CD4-positive, alpha-beta T cell (primary cell): ENCODE data around the gene NAMPT. TPM values are rescaled to one million over a fixed set of nuclear protein-coding genes. Genes with fewer than 3 reads are reported as not detected.

ENCODE experiments used
- ATAC-seq: fragments of 200-7000 bp; cut with Tn5 transposase; one replicate; pipeline ENCODE4 v1.10.0; 2022; ENCODE audit warnings: mild to moderate bottlenecking; ENCODE audit not compliant: poor library complexity
- CTCF ChIA-PET: fragments of 350-600 bp; sonication (Branson Sonifier 250); formaldehyde crosslinking; loops from one replicate; lab custom pipeline; 2021; ENCODE audit warnings: antibody characterized with exemption, inconsistent platforms; lab: Charles Lee
- POLR2A ChIA-PET: fragments of 350-600 bp; sonication (Branson Sonifier 250); formaldehyde crosslinking; loops from one replicate; lab custom pipeline; 2021; ENCODE audit warnings: antibody characterized with exemption, inconsistent platforms; lab: Charles Lee
- DNase-seq, 14 experiments: peaks; one replicate each; pipeline ENCODE4 v3.0.0-alpha.2; 2013 to 2020; ENCODE audit warnings: mixed read lengths in 2 of 14
- H3K27ac ChIP-seq, 2 donors: one replicate each; pipeline versions ENCODE4 v1.5.1 to v1.7.0; 2013; ENCODE audit warnings: low read length in 2 of 2, low read depth in 1 of 2, mild to moderate bottlenecking in 1 of 2
- H3K27me3 ChIP-seq, 2 experiments: 1 replicate in 1 of 2; 2 replicates in 1 of 2; pipeline versions ENCODE4 v1.6.1 to v1.7.0; 2013; ENCODE audit warnings: low read length in 2 of 2, control low read depth in 1 of 2, mild to moderate bottlenecking in 1 of 2, moderate library complexity in 1 of 2; ENCODE audit not compliant: insufficient read depth in 2 of 2, control insufficient read depth in 1 of 2
- H3K36me3 ChIP-seq: one replicate; pipeline ENCODE4 v1.6.1; 2013; ENCODE audit warnings: low read length, control low read depth; ENCODE audit not compliant: insufficient read depth
- H3K4me1 ChIP-seq: one replicate; pipeline ENCODE4 v1.6.1; 2013; ENCODE audit warnings: low read length, control low read depth; ENCODE audit not compliant: insufficient read depth
- H3K4me3 ChIP-seq: one replicate; pipeline ENCODE4 v1.5.1; 2013; ENCODE audit warnings: mild to moderate bottlenecking, low read length, moderate library complexity
- H3K9me3 ChIP-seq, 2 experiments: 1 replicate in 1 of 2; 2 replicates in 1 of 2; pipeline versions ENCODE4 v1.6.1 to v1.7.0; 2013; ENCODE audit warnings: low read length in 2 of 2, mild to moderate bottlenecking in 2 of 2, control low read depth in 1 of 2, moderate library complexity in 1 of 2; ENCODE audit not compliant: control insufficient read depth in 1 of 2, insufficient read depth in 1 of 2
- H3K27ac Mint-ChIP-seq: one replicate; pipeline ENCODE4 v1.8.0; 2020; ENCODE audit warnings: mixed read lengths
- H3K27me3 Mint-ChIP-seq: one replicate; pipeline ENCODE4 v1.8.0; 2021; ENCODE audit warnings: mixed read lengths
- H3K36me3 Mint-ChIP-seq: one replicate; pipeline ENCODE4 v1.8.0; 2021; ENCODE audit warnings: low read depth, mixed read lengths
- H3K4me1 Mint-ChIP-seq: one replicate; pipeline ENCODE4 v1.8.0; 2021; ENCODE audit warnings: low read depth, mixed read lengths
- H3K4me3 Mint-ChIP-seq: one replicate; pipeline ENCODE4 v1.8.0; 2020; ENCODE audit warnings: mild to moderate bottlenecking, mixed read lengths
- H3K9me3 Mint-ChIP-seq: one replicate; pipeline ENCODE4 v1.8.0; 2020; ENCODE audit warnings: mixed read lengths
- intact Hi-C, 2 experiments: fragments of 100-400 bp; cut with DNase I in 1 of 2; cut with micrococcal nuclease in 1 of 2; formaldehyde crosslinking; loops; one replicate each; pipeline versions ENCODE4 v1.15.1 to v1.9.0; 2023 to 2025; cut with DNase I, micrococcal nuclease
- total RNA-seq, 174 experiments: library from RNA in 2 of 174; stranded (reverse) in 2 of 174; gene quantifications; one replicate each; pipeline ENCODE4 v1.2.3 and lab custom pipeline; 2021 to 2026
- TF ChIP-seq, protein P1 (sequence below): fragments of 200-600 bp; IDR thresholded peaks from one replicate; pipeline ENCODE4 v1.8.0; 2022; ENCODE audit warnings: antibody characterized with exemption, mild to moderate bottlenecking

NAMPT gene
- total RNA-seq, 2 experiments from 2014 or later: 154 to 159 TPM

DNA sequence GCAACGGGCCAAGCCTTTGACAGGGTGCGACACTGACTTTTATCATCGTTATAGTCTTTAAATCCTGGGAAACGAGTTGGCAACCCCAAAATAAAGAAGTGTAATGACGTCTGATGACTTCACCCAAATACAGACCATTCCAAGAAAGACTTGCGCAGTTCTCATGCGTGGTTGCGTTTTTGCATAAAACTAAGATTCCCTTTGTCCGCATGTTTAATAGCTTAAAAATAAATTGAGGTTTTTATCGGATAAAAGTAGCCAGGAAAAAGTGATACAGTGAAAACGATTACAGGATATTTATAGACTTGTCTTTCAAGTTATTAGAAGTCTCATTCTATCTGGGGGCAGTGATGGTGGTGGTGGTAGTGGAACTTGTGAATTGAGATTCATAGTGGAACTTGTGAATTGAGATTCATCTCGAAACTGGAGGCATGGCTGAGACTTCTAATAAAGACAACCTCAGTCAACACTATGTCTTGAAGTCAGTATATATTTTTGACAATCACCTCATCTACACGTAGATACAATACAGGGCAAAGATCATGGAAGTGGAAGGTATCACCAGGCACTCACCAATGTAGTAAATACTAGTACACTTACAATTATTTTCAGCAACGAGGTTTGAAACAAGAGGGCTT is 1.2 kb upstream of the NAMPT start:
- TF ChIP-seq, protein P1, sequence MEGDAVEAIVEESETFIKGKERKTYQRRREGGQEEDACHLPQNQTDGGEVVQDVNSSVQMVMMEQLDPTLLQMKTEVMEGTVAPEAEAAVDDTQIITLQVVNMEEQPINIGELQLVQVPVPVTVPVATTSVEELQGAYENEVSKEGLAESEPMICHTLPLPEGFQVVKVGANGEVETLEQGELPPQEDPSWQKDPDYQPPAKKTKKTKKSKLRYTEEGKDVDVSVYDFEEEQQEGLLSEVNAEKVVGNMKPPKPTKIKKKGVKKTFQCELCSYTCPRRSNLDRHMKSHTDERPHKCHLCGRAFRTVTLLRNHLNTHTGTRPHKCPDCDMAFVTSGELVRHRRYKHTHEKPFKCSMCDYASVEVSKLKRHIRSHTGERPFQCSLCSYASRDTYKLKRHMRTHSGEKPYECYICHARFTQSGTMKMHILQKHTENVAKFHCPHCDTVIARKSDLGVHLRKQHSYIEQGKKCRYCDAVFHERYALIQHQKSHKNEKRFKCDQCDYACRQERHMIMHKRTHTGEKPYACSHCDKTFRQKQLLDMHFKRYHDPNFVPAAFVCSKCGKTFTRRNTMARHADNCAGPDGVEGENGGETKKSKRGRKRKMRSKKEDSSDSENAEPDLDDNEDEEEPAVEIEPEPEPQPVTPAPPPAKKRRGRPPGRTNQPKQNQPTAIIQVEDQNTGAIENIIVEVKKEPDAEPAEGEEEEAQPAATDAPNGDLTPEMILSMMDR: no peak
- no peaks in the 10 kb centered on the region for H3K27me3 ChIP-seq
- H3K4me1 Mint-ChIP-seq: peaks cover 35% of the 10 kb centered on the region
- H3K9me3 ChIP-seq: no peaks in the 10 kb centered on the region
- H3K4me1 ChIP-seq: peaks cover 9% of the 10 kb centered on the region
- H3K36me3 Mint-ChIP-seq: peaks cover 12% of the 10 kb centered on the region
- POLR2A ChIA-PET: interaction anchor here (0.7 to 2.3 kb wide), 14 partner anchors 10 to 1272 kb away, joined by 3 to 32 read pairs (median 8); partner anchors contain the start of genes HBP1, KMT2E, RINT1 and SYPL1
- H3K36me3 ChIP-seq: no peaks in the 10 kb centered on the region
- no peaks in the 10 kb centered on the region for H3K27me3 Mint-ChIP-seq
- H3K4me3 ChIP-seq: peak overlapping the region; percentile 75
- DNase-seq: peak in 3 of 14 experiments; percentile 13 to 38 (median 25)
- intact Hi-C loops: loop anchor here (2.0 to 10.0 kb wide), 10 partner anchors 61 to 1459 kb away; partner anchors contain the start of genes ATXN7L1 (in 1 of the 2), CBLL1 (in 1 of the 2), COG5 (in 1 of the 2) and DUS4L (in 1 of the 2)
- H3K27ac ChIP-seq: peak overlapping the region; percentile 81 to 89
- H3K4me3 Mint-ChIP-seq: peak overlapping the region; percentile 99
- no peak for ATAC-seq
- H3K27ac Mint-ChIP-seq: peak overlapping the region; percentile 94
- H3K9me3 Mint-ChIP-seq: no peaks in the 10 kb centered on the region
- CTCF ChIA-PET: no interaction called here

DNA sequence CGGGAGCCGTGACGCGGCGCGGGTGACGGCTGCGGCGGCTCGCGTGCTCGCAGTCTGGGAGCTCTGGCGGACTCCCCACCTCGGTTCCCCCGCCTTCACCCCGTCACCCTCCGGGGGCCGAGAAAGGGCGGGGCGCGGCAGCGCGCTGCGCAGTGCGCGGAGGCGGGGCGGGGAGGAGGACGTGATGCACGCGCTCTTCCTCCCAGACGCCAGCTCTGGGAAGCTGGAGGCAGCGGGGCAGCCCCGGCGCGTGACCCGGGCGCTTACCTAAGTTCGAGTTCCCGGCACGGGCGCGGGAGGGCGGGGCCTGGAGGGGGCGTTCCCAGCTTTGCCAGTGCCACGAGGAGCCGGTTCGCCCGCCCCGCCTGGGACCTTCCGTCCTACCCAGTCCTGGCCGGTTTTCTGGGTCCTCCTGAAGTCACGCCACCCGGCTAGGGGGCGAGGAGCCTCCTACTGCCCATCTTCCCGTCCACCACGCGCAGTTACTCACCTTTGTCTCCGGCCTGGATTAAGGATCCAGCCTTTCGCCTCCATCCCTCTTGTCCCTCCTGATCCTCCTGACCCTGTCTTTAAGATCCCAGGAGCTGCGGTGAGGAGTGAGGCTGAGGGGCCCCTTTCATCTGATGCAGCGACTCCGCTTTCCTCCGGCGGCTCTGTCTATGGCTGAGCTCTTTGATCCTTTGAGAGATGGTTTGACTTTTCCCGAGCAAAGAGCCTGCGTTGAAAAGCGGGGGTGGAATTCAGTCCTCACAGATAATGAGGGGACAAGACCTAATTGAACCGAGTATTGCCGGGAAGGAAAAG is 470 bp upstream of the NAMPT start:
- peaks cover 9% of the 10 kb centered on the region for H3K4me1 ChIP-seq
- H3K36me3 ChIP-seq: no peaks in the 10 kb centered on the region
- H3K27ac ChIP-seq: peak overlapping the region; percentile 84 to 91
- H3K4me3 ChIP-seq: peak overlapping the region; percentile 75
- ChIA-PET POLR2A (interaction anchor here (0.7 to 2.3 kb wide), 30 partner anchors 9 to 1458 kb away, joined by 3 to 32 read pairs (median 4); partner anchors contain the start of genes CBLL1, CCDC71L, HBP1 and KMT2E), CTCF (interaction anchor here (0.7 to 1.2 kb wide), 2 partner anchors 883 to 1458 kb away, joined by 3 to 4 read pairs; partner anchors contain the start of gene CBLL1)
- peaks cover 37% of the 10 kb centered on the region for H3K4me1 Mint-ChIP-seq
- peak overlapping the region; percentile 94 for H3K27ac Mint-ChIP-seq
- no peaks in the 10 kb centered on the region for H3K27me3 ChIP-seq
- no peaks in the 10 kb centered on the region for H3K9me3 ChIP-seq
- DNase-seq (peak; percentile 92 to 100 (median 97)), ATAC-seq (peak; percentile 88)
- H3K27me3 Mint-ChIP-seq: no peaks in the 10 kb centered on the region
- no peaks in the 10 kb centered on the region for H3K9me3 Mint-ChIP-seq
- intact Hi-C loops: loop anchor here (2.0 to 10.0 kb wide), 10 partner anchors 62 to 1460 kb away; partner anchors contain the start of genes ATXN7L1 (in 1 of the 2), CBLL1 (in 1 of the 2), COG5 (in 1 of the 2) and DUS4L (in 1 of the 2)
- peaks cover 12% of the 10 kb centered on the region for H3K36me3 Mint-ChIP-seq
- H3K4me3 Mint-ChIP-seq: peak overlapping the region; percentile 99
- TF ChIP-seq, protein P1: no peak
